K562 (cell line): ENCODE data around the gene FOXA3. TPM values are rescaled to one million over a fixed set of nuclear protein-coding genes. Genes with fewer than 3 reads are reported as not detected.

Source experiments
- ELK1 ChIP-seq: sonication (generic); formaldehyde crosslinking; IDR thresholded peaks from 2 replicates; pipeline ENCODE4 v1.8.1; 2022; ENCODE audit warnings: missing genetic modification reagents
- KDM5B ChIP-seq: fragments of 200-600 bp; sonication (generic); IDR thresholded peaks from 2 replicates; pipeline ENCODE4 v1.6.1; 2012; ENCODE audit warnings: low read depth, mild to moderate bottlenecking, moderate library complexity, low read length, control low read depth, inconsistent platforms; ENCODE audit not compliant: insufficient replicate concordance
- PHTF2 ChIP-seq: fragments of 250-450 bp; sonication (Bioruptor Pico); IDR thresholded peaks from 2 replicates; pipeline ENCODE4 v1.5.0; 2021; ENCODE audit warnings: mild to moderate bottlenecking
- POLR2AphosphoS5 ChIP-seq: IDR thresholded peaks from 2 replicates; pipeline ENCODE4 v1.6.1; 2011; ENCODE audit warnings: mild to moderate bottlenecking, low read depth, low read length, moderate library complexity; ENCODE audit not compliant: control insufficient read depth, insufficient read depth
- PTTG1 ChIP-seq: fragments of 450-650 bp; IDR thresholded peaks from 2 replicates; pipeline ENCODE4 v1.6.1; 2016; ENCODE audit warnings: low read depth, mild to moderate bottlenecking, missing genetic modification characterization, missing compliant biosample characterization
- RFX7 ChIP-seq: fragments of 250-450 bp; sonication (Bioruptor Pico); IDR thresholded peaks from 2 replicates; pipeline ENCODE4 v1.5.1; 2021; ENCODE audit warnings: mild to moderate bottlenecking
- TBP ChIP-seq: optimal IDR thresholded peaks from 2 replicates; pipeline ENCODE3; 2011; ENCODE audit warnings: low read depth, low read length, improper control_type of control experiment
- TFAP4 ChIP-seq: sonication (generic); formaldehyde crosslinking; IDR thresholded peaks from 2 replicates; pipeline ENCODE4 v1.8.0; 2022; ENCODE audit warnings: missing genetic modification reagents, mild to moderate bottlenecking, moderate library complexity, borderline replicate concordance
- WHSC1 ChIP-seq: IDR thresholded peaks from one replicate; pipeline ENCODE4 v1.6.1; 2012; ENCODE audit warnings: low read length, control low read depth, inconsistent platforms
- ZNF143 ChIP-seq: sonication (generic); formaldehyde crosslinking; IDR thresholded peaks from 2 replicates; pipeline ENCODE4 v1.9.0; 2022; ENCODE audit warnings: mild to moderate bottlenecking, missing genetic modification reagents
- ZNF280B ChIP-seq: fragments of 250-450 bp; sonication (Bioruptor Pico); IDR thresholded peaks from 2 replicates; pipeline ENCODE4 v1.5.1; 2021; ENCODE audit warnings: mild to moderate bottlenecking
- ZNF384 ChIP-seq: IDR thresholded peaks from 2 replicates; pipeline ENCODE4 v1.6.1; 2012; ENCODE audit warnings: low read depth, low read length, improper control_type of control experiment
- polyA plus RNA-seq, 8 experiments: library from polyadenylated mRNA; depleted of rRNA in 4 of 8; stranded (reverse) in 5 of 8; unstranded in 3 of 8; fragments of >200 nt; fragmentation: Nextera tagmentation in 2 of 8; fragmentation: Illumina TruSeq in 1 of 8; extraction: Ambion mirVana in 2 of 8; extraction: Trizol in 1 of 8; gene quantifications; 2 replicates each; pipeline versions ENCODE4 v1.2.1 to v1.2.3, GENCODE V29; 2011 to 2014; ENCODE audit warnings: inconsistent platforms in 1 of 8, missing spikeins in 1 of 8
- total RNA-seq, 7 experiments: library from RNA; depleted of rRNA in 6 of 7; stranded (reverse); fragments of >200 nt in 6 of 7; fragmentation: Illumina TruSeq in 2 of 7; extraction: Trizol in 2 of 7; gene quantifications; 2 replicates each; pipeline versions ENCODE4 v1.2.1 to v1.2.3, GENCODE V29; 2011 to 2021; ENCODE audit warnings: low replicate concordance in 1 of 7
- TF ChIP-seq, protein P1 (sequence below): fragments of 150-350 bp; IDR thresholded peaks from 2 replicates; pipeline ENCODE4 v1.6.1; 2014; ENCODE audit warnings: low read depth, mild to moderate bottlenecking, low read length, borderline replicate concordance

FOXA3 gene
- total and polyA plus RNA-seq, 9 of the 15 experiments (the other 6 are each of a cell fraction or from before 2014, with no cell fraction given), result 1.3 to 15.5 (median 4.7) TPM

- peak; percentile 87 for TF ChIP-seq TFAP4 (CRISPR knock-in tag)
- TF ChIP-seq WHSC1, result no peak
- TF ChIP-seq TBP, result no peak
- TF ChIP-seq POLR2AphosphoS5, result peak; percentile 74; the same call in 1 of the 2 replicates
- TF ChIP-seq RFX7 (CRISPR knock-in tag), result no peak
- no peak for TF ChIP-seq ZNF143 (CRISPR knock-in tag)
- TF ChIP-seq KDM5B, result no peak
- no peak for TF ChIP-seq ZNF384
- no peak for TF ChIP-seq ELK1 (CRISPR knock-in tag)
- no peak for TF ChIP-seq ZNF280B (CRISPR knock-in tag)
- no peak for TF ChIP-seq PHTF2 (CRISPR knock-in tag)
- TF ChIP-seq PTTG1 (tag), result no peak
- TF ChIP-seq, protein P1, sequence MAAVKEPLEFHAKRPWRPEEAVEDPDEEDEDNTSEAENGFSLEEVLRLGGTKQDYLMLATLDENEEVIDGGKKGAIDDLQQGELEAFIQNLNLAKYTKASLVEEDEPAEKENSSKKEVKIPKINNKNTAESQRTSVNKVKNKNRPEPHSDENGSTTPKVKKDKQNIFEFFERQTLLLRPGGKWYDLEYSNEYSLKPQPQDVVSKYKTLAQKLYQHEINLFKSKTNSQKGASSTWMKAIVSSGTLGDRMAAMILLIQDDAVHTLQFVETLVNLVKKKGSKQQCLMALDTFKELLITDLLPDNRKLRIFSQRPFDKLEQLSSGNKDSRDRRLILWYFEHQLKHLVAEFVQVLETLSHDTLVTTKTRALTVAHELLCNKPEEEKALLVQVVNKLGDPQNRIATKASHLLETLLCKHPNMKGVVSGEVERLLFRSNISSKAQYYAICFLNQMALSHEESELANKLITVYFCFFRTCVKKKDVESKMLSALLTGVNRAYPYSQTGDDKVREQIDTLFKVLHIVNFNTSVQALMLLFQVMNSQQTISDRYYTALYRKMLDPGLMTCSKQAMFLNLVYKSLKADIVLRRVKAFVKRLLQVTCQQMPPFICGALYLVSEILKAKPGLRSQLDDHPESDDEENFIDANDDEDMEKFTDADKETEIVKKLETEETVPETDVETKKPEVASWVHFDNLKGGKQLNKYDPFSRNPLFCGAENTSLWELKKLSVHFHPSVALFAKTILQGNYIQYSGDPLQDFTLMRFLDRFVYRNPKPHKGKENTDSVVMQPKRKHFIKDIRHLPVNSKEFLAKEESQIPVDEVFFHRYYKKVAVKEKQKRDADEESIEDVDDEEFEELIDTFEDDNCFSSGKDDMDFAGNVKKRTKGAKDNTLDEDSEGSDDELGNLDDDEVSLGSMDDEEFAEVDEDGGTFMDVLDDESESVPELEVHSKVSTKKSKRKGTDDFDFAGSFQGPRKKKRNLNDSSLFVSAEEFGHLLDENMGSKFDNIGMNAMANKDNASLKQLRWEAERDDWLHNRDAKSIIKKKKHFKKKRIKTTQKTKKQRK, result no peak
Measured at GRCh38 chr19:45881909-45882528, 17.9 kb downstream of the FOXA3 start (continued).
